Peyer's patch (tissue), 4 donors: ENCODE measurements around the gene PAX8.

Source experiments
- CTCF ChIP-seq, 6 experiments: fragments of 450-650 bp in 4 of 6; fragments of 200-600 bp in 2 of 6; sonication (generic) in 1 of 6; IDR thresholded peaks; one replicate each; pipeline ENCODE4 v1.5.1; 2017 to 2019; ENCODE audit warnings: antibody characterized with exemption in 6 of 6, mild to moderate bottlenecking in 3 of 6, moderate library complexity in 1 of 6
- POLR2A ChIP-seq, 2 donors: fragments of 450-650 bp; IDR thresholded peaks; one replicate each; pipeline ENCODE4 v1.5.1; 2017; ENCODE audit warnings: antibody characterized with exemption in 2 of 2, mild to moderate bottlenecking in 2 of 2, moderate library complexity in 2 of 2

GRCh38 chr2:113240915-113241911, 37.5 kb downstream of the PAX8 start:
- TF ChIP-seq CTCF (IDR thresholded peaks at IDR 0.05) (peak in 1 of 6 experiments; percentile 1), POLR2A (IDR thresholded peaks at IDR 0.05) (peak in 1 of 2 donors; percentile 70)
